Liver (tissue), 3 donors: Measurements from ENCODE around the gene DNM3.

Source experiments
- SP1 ChIP-seq: IDR thresholded peaks from 2 replicates; pipeline ENCODE4 v1.6.1; 2018; ENCODE audit warnings: antibody characterized with exemption, mild to moderate bottlenecking
- TF ChIP-seq, protein P1 (sequence below): fragments of 150-350 bp; IDR thresholded peaks from 2 replicates; pipeline ENCODE4 v1.5.1; 2017; ENCODE audit warnings: improper control_type of control experiment, low read depth, low read length; ENCODE audit not compliant: missing input control
- donor health status: healthy.
- donor health status: healthy.

DNA sequence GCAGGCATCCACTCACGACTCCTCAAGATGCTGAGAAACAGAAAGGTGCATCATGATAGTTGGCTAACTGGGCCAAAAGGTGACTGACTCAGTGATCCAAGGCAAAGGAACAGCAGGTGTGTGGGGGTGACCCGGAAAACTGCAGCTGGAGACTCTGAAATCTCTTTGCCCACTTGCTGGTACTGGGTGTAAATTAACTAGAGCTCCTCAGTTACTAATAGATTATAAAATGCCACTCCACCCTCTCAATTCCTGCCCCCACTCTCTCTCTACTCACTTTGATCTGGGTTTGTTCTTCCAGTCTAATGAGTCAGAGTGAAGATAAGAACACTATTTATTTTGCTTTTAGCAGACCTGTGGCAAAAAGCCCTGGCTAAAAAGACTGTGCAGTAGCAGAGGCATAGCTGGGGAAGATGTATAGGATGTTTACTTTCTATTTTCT lies 609.7 kb downstream of the DNM3 start:
- TF ChIP-seq, protein P1, sequence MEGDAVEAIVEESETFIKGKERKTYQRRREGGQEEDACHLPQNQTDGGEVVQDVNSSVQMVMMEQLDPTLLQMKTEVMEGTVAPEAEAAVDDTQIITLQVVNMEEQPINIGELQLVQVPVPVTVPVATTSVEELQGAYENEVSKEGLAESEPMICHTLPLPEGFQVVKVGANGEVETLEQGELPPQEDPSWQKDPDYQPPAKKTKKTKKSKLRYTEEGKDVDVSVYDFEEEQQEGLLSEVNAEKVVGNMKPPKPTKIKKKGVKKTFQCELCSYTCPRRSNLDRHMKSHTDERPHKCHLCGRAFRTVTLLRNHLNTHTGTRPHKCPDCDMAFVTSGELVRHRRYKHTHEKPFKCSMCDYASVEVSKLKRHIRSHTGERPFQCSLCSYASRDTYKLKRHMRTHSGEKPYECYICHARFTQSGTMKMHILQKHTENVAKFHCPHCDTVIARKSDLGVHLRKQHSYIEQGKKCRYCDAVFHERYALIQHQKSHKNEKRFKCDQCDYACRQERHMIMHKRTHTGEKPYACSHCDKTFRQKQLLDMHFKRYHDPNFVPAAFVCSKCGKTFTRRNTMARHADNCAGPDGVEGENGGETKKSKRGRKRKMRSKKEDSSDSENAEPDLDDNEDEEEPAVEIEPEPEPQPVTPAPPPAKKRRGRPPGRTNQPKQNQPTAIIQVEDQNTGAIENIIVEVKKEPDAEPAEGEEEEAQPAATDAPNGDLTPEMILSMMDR, result no peak
- no peak for TF ChIP-seq SP1
